GM08714 (cell line): Measurements from ENCODE around the gene PLRG1.

ENCODE experiments used
- H3K4me3 ChIP-seq: fragments of 200-500 bp; sonication (Bioruptor generic); 2 replicates; pipeline ENCODE4 v1.5.1; 2014; ENCODE audit warnings: mild to moderate bottlenecking, low read length, inconsistent platforms
- ZNF274 ChIP-seq: IDR thresholded peaks from 2 replicates; pipeline ENCODE4 v1.6.1; 2012; ENCODE audit warnings: mild to moderate bottlenecking, low read depth, low read length

Gene PLRG1

DNA sequence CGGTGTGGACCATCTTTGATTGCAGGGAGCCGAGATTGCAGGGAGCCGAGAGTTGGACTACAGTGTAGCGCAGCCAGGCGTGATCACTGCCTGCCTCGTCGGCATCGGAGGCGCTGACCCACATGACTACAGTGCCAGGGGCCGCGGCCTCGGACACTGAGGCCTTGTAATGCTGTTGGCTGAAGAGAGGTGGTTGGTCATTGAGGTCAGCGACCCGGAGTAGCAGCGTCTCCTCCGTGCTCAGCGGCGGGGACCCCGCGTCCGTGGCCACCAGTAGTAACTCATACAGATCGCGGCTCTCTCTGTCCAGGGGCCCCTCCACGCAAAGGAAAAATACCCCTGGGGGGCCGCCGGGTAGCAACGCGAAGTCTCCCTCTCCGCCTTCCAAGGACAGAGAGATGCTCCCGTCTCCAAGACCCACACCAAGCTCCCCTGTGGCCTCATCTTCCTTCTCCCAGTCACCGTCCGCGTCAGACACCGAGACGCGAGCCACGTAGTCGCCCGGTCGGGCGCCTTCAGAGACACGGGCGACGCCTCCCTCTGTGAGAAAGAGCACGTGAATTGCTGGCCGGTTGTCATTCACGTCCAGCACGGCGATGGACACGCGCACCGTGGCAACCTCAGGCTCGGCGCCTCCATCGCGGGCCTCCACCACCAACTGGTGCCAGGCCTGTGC lies 60.5 kb downstream of the PLRG1 start:
- TF ChIP-seq ZNF274 = no peak
- no peak overlapping the region for H3K4me3 ChIP-seq

DNA sequence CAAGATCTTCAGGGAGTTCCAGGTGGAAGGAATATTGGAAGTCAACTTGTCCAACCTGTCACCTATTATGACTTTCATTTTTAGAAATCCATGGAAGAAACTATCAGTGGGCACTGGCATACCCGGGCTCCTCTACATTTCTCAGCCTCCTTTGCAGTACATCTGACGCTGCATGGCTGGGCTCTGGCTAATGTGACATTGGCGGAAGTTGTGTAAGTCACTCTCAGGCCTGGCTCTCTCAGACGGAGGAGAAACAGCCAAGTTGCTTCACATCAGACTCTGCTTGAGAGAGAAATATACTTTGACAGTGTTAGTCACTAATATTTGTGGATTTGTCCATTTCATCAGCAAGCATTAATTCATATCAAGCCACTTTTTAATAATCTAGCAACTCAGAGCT lies 63.1 kb downstream of the PLRG1 start:
- TF ChIP-seq ZNF274 = no peak
- H3K4me3 ChIP-seq = no peak overlapping the region

DNA sequence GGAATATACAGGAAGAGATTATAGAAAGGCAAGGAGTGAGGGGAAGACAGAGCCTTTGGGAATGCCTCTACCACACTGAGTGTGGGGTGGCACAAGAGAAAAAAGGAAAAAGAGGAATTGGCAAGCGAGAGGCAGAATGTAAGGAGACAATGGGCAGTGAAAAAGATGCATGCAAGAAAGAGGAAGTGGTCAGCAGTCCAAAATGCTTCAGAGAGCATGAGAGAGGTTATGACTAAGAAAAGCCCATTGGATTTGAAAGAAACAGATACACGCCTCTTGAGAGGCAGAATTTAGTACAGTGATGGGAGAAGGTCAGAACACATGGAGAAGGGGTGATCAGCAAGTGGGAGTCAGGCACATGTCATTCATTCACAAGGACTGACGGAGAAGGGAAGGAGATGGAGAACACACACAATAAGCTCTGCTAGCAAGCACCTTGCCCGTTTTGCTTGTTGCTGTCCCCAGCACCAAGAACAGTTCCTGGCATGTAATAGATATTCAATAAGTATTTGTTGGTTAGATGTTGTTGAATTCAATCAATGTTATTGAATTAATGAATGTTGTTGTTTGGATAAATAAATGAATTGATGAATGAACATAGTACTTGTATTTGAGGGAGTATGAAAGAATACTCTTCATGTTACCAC lies 65.0 kb downstream of the PLRG1 start:
- H3K4me3 ChIP-seq = no peak overlapping the region
- TF ChIP-seq ZNF274 = no peak
